Peyer's patch (tissue), 4 donors: Measurements from ENCODE around the gene FAM219A. TPM values are rescaled to one million over a fixed set of nuclear protein-coding genes. Genes with fewer than 3 reads are reported as not detected.

ENCODE experiments used
- DNase-seq, 3 donors: peaks; one replicate each; pipeline ENCODE4 v3.0.0-alpha.2; 2017 to 2019
- H3K27ac ChIP-seq, 4 donors: fragments of 200-600 bp; sonication (generic); one replicate each; pipeline ENCODE4 v1.5.1; 2016 to 2019
- H3K27me3 ChIP-seq, 2 donors: fragments of 200-600 bp; sonication (generic); one replicate each; pipeline ENCODE4 v1.5.1; 2019
- H3K36me3 ChIP-seq, 3 donors: fragments of 200-600 bp; sonication (generic); one replicate each; pipeline ENCODE4 v1.5.1; 2016 to 2019
- H3K4me1 ChIP-seq, 4 donors: fragments of 200-600 bp; sonication (generic); one replicate each; pipeline ENCODE4 v1.5.1; 2016 to 2019
- H3K4me3 ChIP-seq, 4 donors: fragments of 200-600 bp; sonication (generic); 1 replicate in 3 of 4; 2 replicates in 1 of 4; pipeline ENCODE4 v1.5.1; 2016 to 2019; ENCODE audit warnings: mild to moderate bottlenecking in 1 of 4
- H3K9me3 ChIP-seq, 4 donors: fragments of 200-600 bp; sonication (generic); one replicate each; pipeline ENCODE4 v1.5.1; 2016 to 2019; ENCODE audit warnings: mild to moderate bottlenecking in 1 of 4
- POLR2A ChIP-seq, 2 donors: fragments of 450-650 bp; IDR thresholded peaks; one replicate each; pipeline ENCODE4 v1.5.1; 2017; ENCODE audit warnings: antibody characterized with exemption in 2 of 2, mild to moderate bottlenecking in 2 of 2, moderate library complexity in 2 of 2
- total RNA-seq, 4 donors: library from RNA; depleted of rRNA; stranded (reverse); fragments of >200 nt; gene quantifications; one replicate each; pipeline ENCODE4 v1.1.0, GENCODE V29; 2016
- TF ChIP-seq, protein P1 (sequence below), 6 experiments: fragments of 450-650 bp in 4 of 6; fragments of 200-600 bp in 2 of 6; sonication (generic) in 1 of 6; IDR thresholded peaks; one replicate each; pipeline ENCODE4 v1.5.1; 2017 to 2019; ENCODE audit warnings: antibody characterized with exemption in 6 of 6, mild to moderate bottlenecking in 3 of 6, moderate library complexity in 1 of 6

FAM219A gene
- total RNA-seq, 4 donors from 2014 or later = 6.0 to 13.2 (median 9.5) TPM

DNA sequence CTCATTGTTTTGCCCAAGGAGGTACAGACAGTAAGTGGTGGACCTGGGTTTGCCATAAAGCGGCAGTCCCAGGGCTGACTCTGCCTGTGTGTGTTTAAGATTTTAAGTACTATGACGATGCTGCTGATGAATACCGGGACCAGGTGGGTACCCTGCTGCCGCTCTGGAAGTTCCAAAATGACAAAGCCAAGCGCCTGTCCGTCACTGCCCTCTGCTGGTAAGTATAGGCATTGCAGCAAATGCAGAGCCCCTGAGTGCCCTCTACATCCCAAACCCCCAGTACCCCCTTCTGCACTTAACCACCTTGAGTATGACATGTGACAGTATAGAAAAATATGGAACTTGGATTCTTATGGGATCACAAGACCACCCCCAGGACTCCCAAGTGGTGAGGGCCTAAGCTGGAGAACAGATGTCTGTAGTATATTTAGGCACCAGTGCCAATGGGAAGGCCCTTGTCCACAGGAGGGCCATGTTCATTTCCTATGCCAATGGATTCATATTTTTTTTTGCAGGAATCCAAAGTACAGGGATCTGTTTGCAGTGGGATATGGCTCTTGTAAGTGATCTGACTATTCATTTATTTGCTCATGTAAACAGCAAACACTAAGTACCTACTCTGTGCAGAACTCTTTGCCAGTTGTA, 42.4 kb upstream of the FAM219A start:
- Histone ChIP-seq H3K4me1 (no peaks in the 10 kb centered on the region), H3K27me3 (no peaks in the 10 kb centered on the region), H3K9me3 (no peaks in the 10 kb centered on the region), H3K27ac (no peak overlapping the region), H3K4me3 (no peak overlapping the region), H3K36me3 (no peaks in the 10 kb centered on the region)
- DNase-seq = peak in 2 of 3 donors; percentile 44 to 85
- TF ChIP-seq, protein P1, sequence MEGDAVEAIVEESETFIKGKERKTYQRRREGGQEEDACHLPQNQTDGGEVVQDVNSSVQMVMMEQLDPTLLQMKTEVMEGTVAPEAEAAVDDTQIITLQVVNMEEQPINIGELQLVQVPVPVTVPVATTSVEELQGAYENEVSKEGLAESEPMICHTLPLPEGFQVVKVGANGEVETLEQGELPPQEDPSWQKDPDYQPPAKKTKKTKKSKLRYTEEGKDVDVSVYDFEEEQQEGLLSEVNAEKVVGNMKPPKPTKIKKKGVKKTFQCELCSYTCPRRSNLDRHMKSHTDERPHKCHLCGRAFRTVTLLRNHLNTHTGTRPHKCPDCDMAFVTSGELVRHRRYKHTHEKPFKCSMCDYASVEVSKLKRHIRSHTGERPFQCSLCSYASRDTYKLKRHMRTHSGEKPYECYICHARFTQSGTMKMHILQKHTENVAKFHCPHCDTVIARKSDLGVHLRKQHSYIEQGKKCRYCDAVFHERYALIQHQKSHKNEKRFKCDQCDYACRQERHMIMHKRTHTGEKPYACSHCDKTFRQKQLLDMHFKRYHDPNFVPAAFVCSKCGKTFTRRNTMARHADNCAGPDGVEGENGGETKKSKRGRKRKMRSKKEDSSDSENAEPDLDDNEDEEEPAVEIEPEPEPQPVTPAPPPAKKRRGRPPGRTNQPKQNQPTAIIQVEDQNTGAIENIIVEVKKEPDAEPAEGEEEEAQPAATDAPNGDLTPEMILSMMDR (IDR thresholded peaks at IDR 0.05) = peak; percentile 57 to 96 (median 87)
- TF ChIP-seq POLR2A (IDR thresholded peaks at IDR 0.05) = no peak

DNA sequence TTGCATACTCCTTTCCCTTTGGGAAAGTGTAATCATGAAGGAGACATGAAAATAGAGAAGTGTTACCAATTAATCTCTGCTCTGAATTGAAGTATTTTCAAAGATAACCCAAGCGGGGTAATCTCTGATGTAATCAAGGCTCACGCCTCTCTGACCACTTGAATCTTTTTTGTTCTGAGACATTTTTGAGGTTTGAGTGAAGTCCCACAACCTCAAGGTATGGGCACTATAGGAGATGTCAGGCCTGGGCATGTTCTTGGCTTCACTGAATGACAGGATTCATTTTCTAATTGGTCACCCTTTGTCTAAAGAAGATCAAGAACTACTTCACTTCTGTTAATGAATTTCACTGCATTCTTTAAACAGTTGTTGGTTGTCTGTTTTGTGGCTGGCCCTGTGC, 40.7 kb upstream of the FAM219A start:
- Histone ChIP-seq H3K4me1 (no peaks in the 10 kb centered on the region), H3K27me3 (no peaks in the 10 kb centered on the region), H3K36me3 (no peaks in the 10 kb centered on the region), H3K9me3 (no peaks in the 10 kb centered on the region), H3K4me3 (no peak overlapping the region), H3K27ac (no peak overlapping the region)
- TF ChIP-seq, protein P1 (IDR thresholded peaks at IDR 0.05) = no peak
- TF ChIP-seq POLR2A (IDR thresholded peaks at IDR 0.05) = no peak
- no peak for DNase-seq

DNA sequence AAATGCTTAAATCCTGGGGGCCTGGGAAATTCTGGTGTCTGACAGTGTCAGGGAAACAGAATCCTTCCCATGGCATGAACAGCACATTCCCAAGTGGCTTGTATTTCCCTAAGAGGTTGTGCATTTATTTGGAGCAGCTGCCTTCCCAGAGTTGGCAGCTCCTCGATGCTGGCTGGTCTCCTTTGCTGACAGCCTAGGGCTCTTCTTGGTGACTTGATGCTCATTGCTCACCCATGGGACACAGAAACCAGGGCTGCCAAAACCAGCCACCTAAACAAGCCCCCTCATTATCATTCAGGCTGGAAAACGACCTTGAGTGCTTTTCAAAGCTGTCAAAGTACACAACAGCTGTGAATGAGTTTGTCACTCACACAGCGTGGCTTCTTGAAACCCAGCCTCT, 40.2 kb upstream of the FAM219A start:
- Histone ChIP-seq H3K4me1 (no peaks in the 10 kb centered on the region), H3K27me3 (no peaks in the 10 kb centered on the region), H3K36me3 (no peaks in the 10 kb centered on the region), H3K27ac (no peak overlapping the region), H3K9me3 (no peaks in the 10 kb centered on the region), H3K4me3 (no peak overlapping the region)
- DNase-seq = no peak
- no peak for TF ChIP-seq POLR2A (IDR thresholded peaks at IDR 0.05)
- TF ChIP-seq, protein P1 (IDR thresholded peaks at IDR 0.05) = no peak

DNA sequence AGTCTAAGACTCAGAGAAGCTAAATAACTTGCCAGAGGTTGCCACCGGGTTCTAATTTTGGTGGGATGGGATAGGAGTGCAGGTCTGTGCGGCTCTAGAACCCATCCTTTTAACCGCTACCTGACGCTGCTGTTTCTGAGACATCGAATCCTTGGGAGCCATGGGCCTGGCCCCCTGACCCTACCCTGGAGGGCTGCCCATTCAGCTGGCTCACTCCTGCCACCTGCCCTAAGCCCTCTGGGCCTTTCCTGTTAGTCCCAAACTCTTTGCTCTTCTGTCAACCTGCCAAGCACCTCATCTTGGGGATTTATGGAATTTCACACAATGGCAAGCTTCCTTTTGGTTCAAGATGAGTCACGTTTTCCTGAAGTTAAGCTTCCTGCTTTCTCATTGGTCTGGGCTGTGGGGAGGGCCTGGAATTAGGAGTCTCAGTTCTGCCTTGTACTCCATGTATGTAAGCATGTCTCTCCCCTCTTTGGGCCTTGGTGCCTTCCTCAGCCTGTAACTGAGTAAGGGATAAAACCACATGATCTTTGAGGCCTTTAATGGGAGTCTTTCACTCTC, 37.9 kb upstream of the FAM219A start:
- H3K27me3 ChIP-seq = no peaks in the 10 kb centered on the region
- TF ChIP-seq, protein P1 (IDR thresholded peaks at IDR 0.05) = no peak
- TF ChIP-seq POLR2A (IDR thresholded peaks at IDR 0.05) = no peak
- H3K36me3 ChIP-seq = no peaks in the 10 kb centered on the region
- H3K4me3 ChIP-seq = no peak overlapping the region
- no peaks in the 10 kb centered on the region for H3K4me1 ChIP-seq
- H3K9me3 ChIP-seq = no peaks in the 10 kb centered on the region
- DNase-seq = no peak
- no peak overlapping the region for H3K27ac ChIP-seq

DNA sequence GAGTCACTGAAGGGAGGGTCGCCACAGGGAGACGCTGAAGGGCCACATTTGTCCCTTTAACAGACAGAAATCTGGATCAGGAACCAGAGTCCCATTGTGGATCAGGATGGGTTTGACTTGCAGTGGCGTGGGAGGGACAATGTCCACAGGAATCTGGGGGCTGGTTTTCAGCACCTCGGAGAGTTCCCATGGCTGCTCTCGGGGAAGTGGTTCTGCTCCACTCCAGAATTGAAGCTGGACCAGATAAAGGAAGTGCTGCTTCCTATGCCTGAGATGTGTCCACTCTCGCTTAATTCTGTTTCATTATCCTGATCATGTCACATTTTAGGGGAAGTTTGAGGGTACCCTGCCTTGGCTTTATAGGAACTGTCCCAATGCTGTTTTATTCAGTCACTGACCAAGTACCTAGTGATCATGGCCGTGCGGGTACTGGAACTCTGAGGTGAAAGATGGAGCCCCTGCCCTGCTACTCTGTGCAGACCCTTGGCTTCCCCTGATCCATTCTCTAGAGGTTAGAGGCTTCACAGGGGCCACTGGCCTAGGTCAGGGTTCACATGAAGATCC, 35.7 kb upstream of the FAM219A start:
- TF ChIP-seq, protein P1 (IDR thresholded peaks at IDR 0.05) = no peak
- TF ChIP-seq POLR2A (IDR thresholded peaks at IDR 0.05) = no peak
- no peak overlapping the region for H3K4me3 ChIP-seq
- no peaks in the 10 kb centered on the region for H3K27me3 ChIP-seq
- H3K4me1 ChIP-seq = no peaks in the 10 kb centered on the region
- H3K36me3 ChIP-seq = no peaks in the 10 kb centered on the region
- no peaks in the 10 kb centered on the region for H3K9me3 ChIP-seq
- peak in 1 of 3 donors; percentile 50 for DNase-seq
- no peak overlapping the region for H3K27ac ChIP-seq
